Measurements from ENCODE around the gene SMARCC2.

- TF ChIP-seq EZH2phosphoT487 (IDR thresholded peaks at IDR 0.05; ENCODE audit: borderline replicate concordance, low read length) (no peak), CTCF (conservative IDR thresholded peaks at IDR 0.05; ENCODE audit: low read depth, low read length) (no peak), EZH2 (IDR thresholded peaks at IDR 0.05; ENCODE audit: low read length, unreplicated experiment) (no peak)
These were observed 30.6 kb upstream of the SMARCC2 start for GRCh38 chr12:56219840-56220239.
